GM12878 (cell line): ENCODE data around the gene SNED1. TPM values are rescaled to one million over a fixed set of nuclear protein-coding genes. Genes with fewer than 3 reads are reported as not detected.

ENCODE experiments used
- ATAC-seq: fragments of 200-7000 bp; cut with Tn5 transposase; 3 replicates; pipeline ENCODE4 v1.9.1; 2020; ENCODE audit warnings: mild to moderate bottlenecking, moderate library complexity
- BruUV-seq: library from RNA; stranded (reverse); fragments of 400-500 nt; replicated peaks from 2 replicates; lab custom pipeline; 2021; lab: Mats Ljungman, UMichigan
- CTCF ChIA-PET: fragments of 300-600 bp; sonication (Branson Sonifier 250); formaldehyde crosslinking; extraction: SDS; loops from one replicate; lab custom pipeline; 2021; ENCODE audit warnings: inconsistent platforms; lab: Yijun Ruan, JAX
- POLR2A ChIA-PET: fragments of 350-600 bp; formaldehyde crosslinking; extraction: SDS; loops from one replicate; lab custom pipeline; 2021; ENCODE audit warnings: inconsistent platforms; lab: Charles Lee
- RAD21 ChIA-PET: fragments of 300-600 bp; sonication (Branson Sonifier 250); formaldehyde crosslinking; loops from one replicate; lab custom pipeline; 2023; ENCODE audit warnings: antibody characterized with exemption; ENCODE audit not compliant: unreplicated experiment; lab: Charles Lee
- SMC1A ChIA-PET: fragments of 300-600 bp; sonication (Branson Sonifier 250); formaldehyde crosslinking; loops from one replicate; lab custom pipeline; 2023; ENCODE audit not compliant: unreplicated experiment, uncharacterized antibody; lab: Charles Lee
- DNase-seq: peaks from one replicate; pipeline ENCODE4 v3.0.0-alpha.2; 2011; ENCODE audit warnings: low read depth, low spot score
- FAIRE-seq: peaks from 3 replicates; lab custom pipeline; 2011; peaks lifted over from hg19 to GRCh38; lab: Jason Lieb, UNC
- H2AFZ ChIP-seq: 2 replicates; pipeline ENCODE4 v1.6.0; 2011; ENCODE audit warnings: low read depth, low read length, control low read depth; ENCODE audit not compliant: control insufficient read depth
- H3K27ac ChIP-seq: 2 replicates; pipeline ENCODE4 v1.5.1; 2011; ENCODE audit warnings: control low read depth; ENCODE audit not compliant: control insufficient read depth, insufficient read depth
- H3K27me3 ChIP-seq, 2 experiments: replicated peaks in 1 of 2; 2 replicates each; pipeline versions ENCODE4 v1.6.0 to v1.6.1; 2011; ENCODE audit warnings: low read length in 1 of 2; ENCODE audit not compliant: control insufficient read depth in 2 of 2, insufficient read depth in 2 of 2
- H3K36me3 ChIP-seq, 2 experiments: 2 replicates each; pipeline ENCODE4 v1.5.1; 2011; ENCODE audit warnings: low read length in 1 of 2; ENCODE audit not compliant: control insufficient read depth in 2 of 2, insufficient read depth in 2 of 2
- H3K4me1 ChIP-seq: 2 replicates; pipeline ENCODE4 v1.6.1; 2011; ENCODE audit warnings: mild to moderate bottlenecking, low read length, moderate library complexity, mixed read lengths; ENCODE audit not compliant: control insufficient read depth, insufficient read depth
- H3K4me2 ChIP-seq: 2 replicates; pipeline ENCODE4 v1.6.0; 2011; ENCODE audit warnings: control low read depth; ENCODE audit not compliant: control insufficient read depth, insufficient read depth
- H3K4me3 ChIP-seq: fragments of 200-600 bp; sonication (generic); 2 replicates; pipeline ENCODE4 v1.5.1; 2016
- H3K79me2 ChIP-seq: 2 replicates; pipeline ENCODE4 v1.6.0; 2011; ENCODE audit warnings: low read length; ENCODE audit not compliant: control insufficient read depth, insufficient read depth
- H3K9ac ChIP-seq: 2 replicates; pipeline ENCODE4 v1.8.0; 2011; ENCODE audit warnings: low read length, control low read depth, mixed read lengths; ENCODE audit not compliant: control insufficient read depth, insufficient read depth
- H3K9me3 ChIP-seq: replicated peaks from 3 replicates; pipeline ENCODE4 v1.5.1; 2011; ENCODE audit warnings: mild to moderate bottlenecking, low read length; ENCODE audit not compliant: control insufficient read depth, insufficient read depth
- H4K20me1 ChIP-seq: 2 replicates; pipeline ENCODE4 v1.6.0; 2011; ENCODE audit not compliant: control insufficient read depth, insufficient read depth
- IRF5 ChIP-seq: fragments of 450-650 bp; IDR thresholded peaks from 2 replicates; pipeline ENCODE4 v1.6.1; 2017; ENCODE audit warnings: borderline replicate concordance
- MYC ChIP-seq: IDR thresholded peaks from 2 replicates; pipeline ENCODE4 v1.6.1; 2011; ENCODE audit warnings: mild to moderate bottlenecking, low read length, moderate library complexity, inconsistent platforms; ENCODE audit not compliant: insufficient read depth, insufficient replicate concordance, insufficient read length, severe bottlenecking
- NR2F1 ChIP-seq: fragments of 450-650 bp; conservative IDR thresholded peaks from 2 replicates; pipeline ENCODE4 v1.6.1; 2017; ENCODE audit warnings: mild to moderate bottlenecking
- USF1 ChIP-seq: IDR thresholded peaks from 2 replicates; pipeline ENCODE4 v1.6.1; 2011; ENCODE audit warnings: borderline replicate concordance, low read depth, mild to moderate bottlenecking, moderate library complexity, mixed read lengths, low read length; ENCODE audit not compliant: insufficient read depth; ENCODE audit errors: extremely low read length
- WGBS: methylation state at CpG from one replicate; pipeline ENCODE4 v1.1.6; 2016; ENCODE audit warnings: low lambda C conversion rate; ENCODE audit not compliant: insufficient replicate concordance, insufficient coverage; ENCODE audit errors: missing lambda C conversion rate; 5-methylcytosine and 5-hydroxymethylcytosine counted together
- in situ Hi-C: fragments of 300-500 bp; cut with MboI; formaldehyde crosslinking; loops from 9 replicates; pipeline ENCODE4 v1.14.3; 2018; ENCODE audit warnings: mixed read lengths
- intact Hi-C: fragments of 100-400 bp; cut with micrococcal nuclease; formaldehyde crosslinking; loops from one replicate; pipeline ENCODE4 v1.14.2; 2022; ENCODE audit not compliant: unreplicated experiment
- polyA plus RNA-seq, 11 experiments: library from polyadenylated mRNA; depleted of rRNA in 4 of 11; unstranded in 6 of 11; stranded (reverse) in 5 of 11; fragments of >200 nt; fragmentation: Nextera tagmentation in 4 of 11; fragmentation: Illumina TruSeq in 1 of 11; extraction: Ambion mirVana in 4 of 11; extraction: Trizol in 1 of 11; gene quantifications; 1 replicate in 1 of 11; 2 replicates in 10 of 11; pipeline versions ENCODE4 v1.2.1 to v1.2.3, GENCODE V29; 2011 to 2016; ENCODE audit warnings: inconsistent platforms in 2 of 11, missing spikeins in 2 of 11, low read depth in 1 of 11
- total RNA-seq, 4 experiments: library from RNA; depleted of rRNA in 3 of 4; stranded (reverse); fragments of >200 nt in 3 of 4; fragmentation: Illumina TruSeq in 1 of 4; extraction: Trizol in 1 of 4; gene quantifications; 2 replicates each; pipeline versions ENCODE4 v1.2.1 to v1.2.3, GENCODE V29; 2013 to 2021
- TF ChIP-seq, protein P1 (sequence below): fragments of 450-650 bp; IDR thresholded peaks from 2 replicates; pipeline ENCODE4 v1.6.1; 2016; ENCODE audit warnings: mild to moderate bottlenecking

SNED1 gene
- total and polyA plus RNA-seq, 10 of the 15 experiments (the other 5 are each of a cell fraction or from before 2014, with no cell fraction given), result 0.05 to 8.4 (median 3.0) TPM

DNA sequence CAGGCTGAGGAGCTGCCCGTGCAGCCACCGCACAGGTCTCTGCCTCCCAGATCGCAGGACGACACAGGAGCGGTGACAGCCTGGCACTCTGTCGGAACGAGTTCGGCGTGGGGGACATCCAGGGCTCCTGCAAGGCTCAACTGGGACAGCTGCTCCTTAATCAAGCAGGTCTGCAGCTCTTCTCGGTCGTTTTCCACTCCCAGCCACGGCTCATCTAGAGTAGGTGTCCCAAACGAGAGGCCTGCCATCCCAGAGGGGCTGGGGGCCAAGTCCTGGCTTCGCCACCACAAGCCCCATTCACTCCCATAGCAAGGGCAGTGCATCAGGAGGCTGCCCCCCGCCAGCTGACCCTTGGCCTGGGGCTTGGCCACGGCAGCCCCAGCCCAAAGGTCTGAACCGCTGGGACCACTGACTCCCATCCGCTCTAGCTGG lies 128.4 kb downstream of the SNED1 start:
- H3K9me3 ChIP-seq, result no peaks in the 10 kb centered on the region; the same call in 1 of the 3 replicates
- DNase-seq (no peak), ATAC-seq (no peak), FAIRE-seq (no peak)
- in situ Hi-C loops (no loop called here), intact Hi-C loops (loop anchor here (1.0 to 2.0 kb wide), 4 partner anchors 16 to 28 kb away; partner anchors contain the start of genes MTERF4 and PASK)
- H2AFZ ChIP-seq, result no peak overlapping the region
- no peaks in the 10 kb centered on the region for H4K20me1 ChIP-seq
- CTCF ChIA-PET, result interaction anchor here (0.7 to 0.9 kb wide), 2 partner anchors 14 to 27 kb away, joined by 3 read pairs; no protein-coding TSS in a partner anchor
- no peak overlapping the region for H3K4me3 ChIP-seq
- WGBS, result 98% methylated on average over 14 of the region's 18 CpGs
- H3K4me2 ChIP-seq, result peak overlapping the region; percentile 44
- H3K4me1 ChIP-seq, result peaks cover 43% of the 10 kb centered on the region
- SMC1A ChIA-PET, result interaction anchor here (1.1 to 5.4 kb wide), 3 partner anchors 14 to 49 kb away, joined by 3 to 48 read pairs (median 4); partner anchors contain the start of gene MTERF4
- no peak for TF ChIP-seq IRF5
- peak; percentile 69 for TF ChIP-seq NR2F1
- TF ChIP-seq, protein P1, sequence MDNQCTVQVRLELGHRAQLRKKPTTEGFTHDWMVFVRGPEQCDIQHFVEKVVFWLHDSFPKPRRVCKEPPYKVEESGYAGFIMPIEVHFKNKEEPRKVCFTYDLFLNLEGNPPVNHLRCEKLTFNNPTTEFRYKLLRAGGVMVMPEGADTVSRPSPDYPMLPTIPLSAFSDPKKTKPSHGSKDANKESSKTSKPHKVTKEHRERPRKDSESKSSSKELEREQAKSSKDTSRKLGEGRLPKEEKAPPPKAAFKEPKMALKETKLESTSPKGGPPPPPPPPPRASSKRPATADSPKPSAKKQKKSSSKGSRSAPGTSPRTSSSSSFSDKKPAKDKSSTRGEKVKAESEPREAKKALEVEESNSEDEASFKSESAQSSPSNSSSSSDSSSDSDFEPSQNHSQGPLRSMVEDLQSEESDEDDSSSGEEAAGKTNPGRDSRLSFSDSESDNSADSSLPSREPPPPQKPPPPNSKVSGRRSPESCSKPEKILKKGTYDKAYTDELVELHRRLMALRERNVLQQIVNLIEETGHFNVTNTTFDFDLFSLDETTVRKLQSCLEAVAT, result peak; percentile 76
- TF ChIP-seq MYC, result no peak
- TF ChIP-seq USF1, result no peak
- H3K79me2 ChIP-seq, result peaks cover 30% of the 10 kb centered on the region
- RAD21 ChIA-PET, result interaction anchor here (0.7 to 1.8 kb wide), 6 partner anchors 9 to 48 kb away, joined by 3 to 6 read pairs (median 3); partner anchors contain the start of gene PASK
- H3K27me3 ChIP-seq, result no peaks in the 10 kb centered on the region
- H3K9ac ChIP-seq, result no peak overlapping the region; the same call in 1 of the 2 replicates
- peak overlapping the region; percentile 97 for H3K27ac ChIP-seq
- POLR2A ChIA-PET, result interaction anchor here (1.2 to 4.3 kb wide), 3 partner anchors 13 to 23 kb away, joined by 3 to 35 read pairs (median 5); partner anchors contain the start of genes PASK and PPP1R7
- no TSS peak for BruUV-seq
- H3K36me3 ChIP-seq, result peaks cover 11 to 13% of the 10 kb centered on the region in 2 experiments; a peak in 3 of 4 replicates
